ENCODE data around the gene TBC1D21.

Gene TBC1D21

GRCh38 chr15:73873456-73873855, at the start of gene TBC1D21:
TSS of gene TBC1D21 (plus strand) at chr15:73873564. CDS start at chr15:73873710, 146 bp downstream.
- H3K27ac ChIP-seq (ENCODE audit: low read depth, low read length, poor library complexity, severe bottlenecking), result no peak within 1 kb of the TSS
- no peaks in the 10 kb centered on the region for H3K79me2 ChIP-seq (ENCODE audit: insufficient read depth, low read length)
- H3K9ac ChIP-seq (ENCODE audit: low read length), result no peak within 1 kb of the TSS
- H3K27me3 ChIP-seq (ENCODE audit: insufficient read depth, low read length), result no peaks in the 10 kb centered on the region
- TF ChIP-seq EZH2 (IDR thresholded peaks at IDR 0.05; ENCODE audit: borderline replicate concordance, low read length), result no peak
- TF ChIP-seq, protein P1, sequence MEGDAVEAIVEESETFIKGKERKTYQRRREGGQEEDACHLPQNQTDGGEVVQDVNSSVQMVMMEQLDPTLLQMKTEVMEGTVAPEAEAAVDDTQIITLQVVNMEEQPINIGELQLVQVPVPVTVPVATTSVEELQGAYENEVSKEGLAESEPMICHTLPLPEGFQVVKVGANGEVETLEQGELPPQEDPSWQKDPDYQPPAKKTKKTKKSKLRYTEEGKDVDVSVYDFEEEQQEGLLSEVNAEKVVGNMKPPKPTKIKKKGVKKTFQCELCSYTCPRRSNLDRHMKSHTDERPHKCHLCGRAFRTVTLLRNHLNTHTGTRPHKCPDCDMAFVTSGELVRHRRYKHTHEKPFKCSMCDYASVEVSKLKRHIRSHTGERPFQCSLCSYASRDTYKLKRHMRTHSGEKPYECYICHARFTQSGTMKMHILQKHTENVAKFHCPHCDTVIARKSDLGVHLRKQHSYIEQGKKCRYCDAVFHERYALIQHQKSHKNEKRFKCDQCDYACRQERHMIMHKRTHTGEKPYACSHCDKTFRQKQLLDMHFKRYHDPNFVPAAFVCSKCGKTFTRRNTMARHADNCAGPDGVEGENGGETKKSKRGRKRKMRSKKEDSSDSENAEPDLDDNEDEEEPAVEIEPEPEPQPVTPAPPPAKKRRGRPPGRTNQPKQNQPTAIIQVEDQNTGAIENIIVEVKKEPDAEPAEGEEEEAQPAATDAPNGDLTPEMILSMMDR (IDR thresholded peaks at IDR 0.05; ENCODE audit: low read length), result no peak
- no peaks in the 10 kb centered on the region for H3K36me3 ChIP-seq (ENCODE audit: insufficient read depth, low read length)
- no peaks in the 10 kb centered on the region for H3K9me2 ChIP-seq (ENCODE audit: low read depth, low read length)
- H3K9me3 ChIP-seq (ENCODE audit: low read length), result no peaks in the 10 kb centered on the region
- H3F3A ChIP-seq (ENCODE audit: insufficient read depth, low read length), result no peaks in the 10 kb centered on the region
- H3K4me1 ChIP-seq (ENCODE audit: insufficient read depth, low read length, severe bottlenecking), result no peaks in the 10 kb centered on the region
- no peak within 1 kb of the TSS for H2AFZ ChIP-seq (ENCODE audit: low read length)
- H3K4me3 ChIP-seq (ENCODE audit: low read depth, low read length, poor library complexity, severe bottlenecking), result no peak within 1 kb of the TSS
- H4K20me1 ChIP-seq (ENCODE audit: insufficient read depth, low read length), result no peaks in the 10 kb centered on the region
- no peak within 1 kb of the TSS for H3K4me2 ChIP-seq (ENCODE audit: low read length)

- H4K20me1 ChIP-seq (ENCODE audit: insufficient read depth, low read length), result no peaks in the 10 kb centered on the region
- no peaks in the 10 kb centered on the region for H3F3A ChIP-seq (ENCODE audit: insufficient read depth, low read length)
- no peaks in the 10 kb centered on the region for H3K27me3 ChIP-seq (ENCODE audit: insufficient read depth, low read length)
- H2AFZ ChIP-seq (ENCODE audit: low read length), result no peak overlapping the region
- H3K9ac ChIP-seq (ENCODE audit: low read length), result no peak overlapping the region
- H3K4me3 ChIP-seq (ENCODE audit: low read depth, low read length, poor library complexity, severe bottlenecking), result no peak overlapping the region
- TF ChIP-seq, protein P1 (IDR thresholded peaks at IDR 0.05; ENCODE audit: low read length), result no peak
- no peak for TF ChIP-seq EZH2 (IDR thresholded peaks at IDR 0.05; ENCODE audit: borderline replicate concordance, low read length)
- H3K4me2 ChIP-seq (ENCODE audit: low read length), result no peak overlapping the region
- no peaks in the 10 kb centered on the region for H3K4me1 ChIP-seq (ENCODE audit: insufficient read depth, low read length, severe bottlenecking)
- no peaks in the 10 kb centered on the region for H3K9me2 ChIP-seq (ENCODE audit: low read depth, low read length)
- no peaks in the 10 kb centered on the region for H3K79me2 ChIP-seq (ENCODE audit: insufficient read depth, low read length)
- no peak overlapping the region for H3K27ac ChIP-seq (ENCODE audit: low read depth, low read length, poor library complexity, severe bottlenecking)
- no peaks in the 10 kb centered on the region for H3K9me3 ChIP-seq (ENCODE audit: low read length)
- no peaks in the 10 kb centered on the region for H3K36me3 ChIP-seq (ENCODE audit: insufficient read depth, low read length)
Observed at GRCh38 chr15:73826711-73827251, 46.6 kb upstream of the TBC1D21 start.

DNA sequence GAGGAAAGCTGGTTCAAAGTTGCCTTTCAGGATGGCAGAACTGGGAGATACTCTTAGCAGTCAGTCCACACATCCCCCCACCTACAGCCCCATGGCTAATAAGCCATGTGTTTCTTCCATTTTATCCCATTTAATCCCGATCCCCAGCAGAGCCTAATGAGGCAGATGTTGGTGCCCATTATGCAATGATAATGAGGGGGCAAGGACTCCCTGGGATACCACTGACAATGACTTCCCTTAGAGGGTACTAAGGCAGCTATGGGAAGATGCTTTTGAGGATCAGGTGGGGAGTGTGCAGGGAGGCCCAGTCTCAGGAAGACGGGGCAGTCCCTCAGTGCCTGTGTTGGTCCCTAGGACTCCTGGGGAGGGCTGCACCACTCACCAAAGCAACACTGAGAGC, 43.8 kb upstream of the TBC1D21 start:
- Histone ChIP-seq H3K4me1 (ENCODE audit: insufficient read depth, low read length, severe bottlenecking) (no peaks in the 10 kb centered on the region), H3K79me2 (ENCODE audit: insufficient read depth, low read length) (no peaks in the 10 kb centered on the region), H3K4me3 (ENCODE audit: low read depth, low read length, poor library complexity, severe bottlenecking) (no peak overlapping the region), H3K9me3 (ENCODE audit: low read length) (no peaks in the 10 kb centered on the region), H3F3A (ENCODE audit: insufficient read depth, low read length) (no peaks in the 10 kb centered on the region), H2AFZ (ENCODE audit: low read length) (no peak overlapping the region), H3K4me2 (ENCODE audit: low read length) (no peak overlapping the region), H3K9me2 (ENCODE audit: low read depth, low read length) (no peaks in the 10 kb centered on the region), H3K27me3 (ENCODE audit: insufficient read depth, low read length) (no peaks in the 10 kb centered on the region), H3K27ac (ENCODE audit: low read depth, low read length, poor library complexity, severe bottlenecking) (no peak overlapping the region), H3K36me3 (ENCODE audit: insufficient read depth, low read length) (no peaks in the 10 kb centered on the region), H3K9ac (ENCODE audit: low read length) (no peak overlapping the region), H4K20me1 (ENCODE audit: insufficient read depth, low read length) (no peaks in the 10 kb centered on the region)
- TF ChIP-seq, protein P1 (IDR thresholded peaks at IDR 0.05; ENCODE audit: low read length), result no peak
- TF ChIP-seq EZH2 (IDR thresholded peaks at IDR 0.05; ENCODE audit: borderline replicate concordance, low read length), result no peak

Data from OCI-LY1 (cell line).